Activated naive CD4-positive, alpha-beta T cell treated with anti-CD3 and anti-CD28 coated beads, Interleukin-2, amount 50 U/mL, for 24 hours (primary cell): Measurements from ENCODE around the gene EPN1.

ENCODE experiments used
- H3K27ac Mint-ChIP-seq: one replicate; pipeline ENCODE4 v1.8.0; 2021; ENCODE audit warnings: mild to moderate bottlenecking, mixed read lengths
- H3K27me3 Mint-ChIP-seq: one replicate; pipeline ENCODE4 v1.8.0; 2021; ENCODE audit warnings: mixed read lengths
- H3K36me3 Mint-ChIP-seq: one replicate; pipeline ENCODE4 v1.8.0; 2021; ENCODE audit warnings: mixed read lengths
- H3K4me1 Mint-ChIP-seq: one replicate; pipeline ENCODE4 v1.8.0; 2021; ENCODE audit warnings: mixed read lengths
- H3K4me3 Mint-ChIP-seq: one replicate; pipeline ENCODE4 v1.8.0; 2021; ENCODE audit warnings: mild to moderate bottlenecking, mixed read lengths
- H3K9me3 Mint-ChIP-seq: one replicate; pipeline ENCODE4 v1.8.0; 2021; ENCODE audit warnings: mixed read lengths

EPN1 gene

DNA sequence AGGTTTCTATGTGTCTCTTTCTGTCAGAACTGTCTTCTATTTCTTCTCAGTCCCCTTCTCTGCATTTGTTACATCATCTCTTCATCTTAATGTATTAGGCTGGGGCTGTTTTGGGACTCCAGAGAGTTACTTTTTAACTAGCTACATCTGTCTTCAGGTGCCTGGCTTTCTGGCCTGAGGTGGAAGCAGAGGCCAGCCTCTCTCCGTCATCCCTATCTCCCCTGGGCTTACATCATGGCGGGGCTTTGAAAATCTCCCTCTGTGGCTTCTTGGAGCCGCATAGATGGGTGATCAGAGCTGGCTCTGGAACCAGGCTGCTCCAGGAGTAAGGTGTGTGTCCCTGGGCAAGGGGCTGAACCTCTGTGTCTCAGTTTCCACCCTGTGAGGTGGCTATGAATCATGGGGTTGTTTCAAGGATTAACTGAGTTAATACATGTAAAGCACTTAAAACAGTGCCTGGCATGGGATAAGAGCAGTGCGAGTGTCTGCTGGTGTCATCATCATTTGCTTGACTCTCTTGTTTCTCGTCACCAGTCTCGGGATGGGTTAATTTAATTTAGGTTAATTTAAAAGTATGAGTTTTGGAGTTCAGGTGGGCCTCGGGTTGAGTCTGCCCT lies 2.0 kb downstream of the EPN1 start:
- peaks cover 69% of the 10 kb centered on the region for H3K4me1 Mint-ChIP-seq

GRCh38 chr19:55677572-55678028 lies 2.6 kb downstream of the EPN1 start:
- H3K27me3 Mint-ChIP-seq = no peaks in the 10 kb centered on the region
- H3K9me3 Mint-ChIP-seq = no peaks in the 10 kb centered on the region
- peaks cover 10% of the 10 kb centered on the region for H3K36me3 Mint-ChIP-seq
- H3K4me3 Mint-ChIP-seq = peak overlapping the region; percentile 54
- peak overlapping the region; percentile 26 for H3K27ac Mint-ChIP-seq
- H3K4me1 Mint-ChIP-seq = peaks cover 66% of the 10 kb centered on the region

More for the DNA sequence above, 2.0 kb downstream of the EPN1 start:
- Mint-ChIP-seq H3K27me3 (no peaks in the 10 kb centered on the region), H3K27ac (no peak overlapping the region), H3K36me3 (peaks cover 10% of the 10 kb centered on the region), H3K9me3 (no peaks in the 10 kb centered on the region), H3K4me3 (peak overlapping the region; percentile 100)

- Mint-ChIP-seq H3K9me3 (no peaks in the 10 kb centered on the region), H3K4me3 (no peak overlapping the region), H3K27ac (no peak overlapping the region), H3K4me1 (peaks cover 64% of the 10 kb centered on the region), H3K27me3 (no peaks in the 10 kb centered on the region), H3K36me3 (peaks cover 10% of the 10 kb centered on the region)
These were observed 3.2 kb downstream of the EPN1 start for GRCh38 chr19:55678121-55678671.

- H3K9me3 Mint-ChIP-seq = no peaks in the 10 kb centered on the region
- peaks cover 6% of the 10 kb centered on the region for H3K36me3 Mint-ChIP-seq
- no peaks in the 10 kb centered on the region for H3K27me3 Mint-ChIP-seq
- no peak overlapping the region for H3K27ac Mint-ChIP-seq
- H3K4me3 Mint-ChIP-seq = no peak overlapping the region
- H3K4me1 Mint-ChIP-seq = peaks cover 62% of the 10 kb centered on the region
These were observed 4.6 kb downstream of the EPN1 start for GRCh38 chr19:55679343-55680257.

GRCh38 chr19:55680339-55681130 lies 5.5 kb downstream of the EPN1 start:
- no peak overlapping the region for H3K27ac Mint-ChIP-seq
- H3K4me1 Mint-ChIP-seq = peaks cover 62% of the 10 kb centered on the region
- H3K4me3 Mint-ChIP-seq = no peak overlapping the region
- H3K36me3 Mint-ChIP-seq = peaks cover 3% of the 10 kb centered on the region
- no peaks in the 10 kb centered on the region for H3K27me3 Mint-ChIP-seq
- no peaks in the 10 kb centered on the region for H3K9me3 Mint-ChIP-seq

DNA sequence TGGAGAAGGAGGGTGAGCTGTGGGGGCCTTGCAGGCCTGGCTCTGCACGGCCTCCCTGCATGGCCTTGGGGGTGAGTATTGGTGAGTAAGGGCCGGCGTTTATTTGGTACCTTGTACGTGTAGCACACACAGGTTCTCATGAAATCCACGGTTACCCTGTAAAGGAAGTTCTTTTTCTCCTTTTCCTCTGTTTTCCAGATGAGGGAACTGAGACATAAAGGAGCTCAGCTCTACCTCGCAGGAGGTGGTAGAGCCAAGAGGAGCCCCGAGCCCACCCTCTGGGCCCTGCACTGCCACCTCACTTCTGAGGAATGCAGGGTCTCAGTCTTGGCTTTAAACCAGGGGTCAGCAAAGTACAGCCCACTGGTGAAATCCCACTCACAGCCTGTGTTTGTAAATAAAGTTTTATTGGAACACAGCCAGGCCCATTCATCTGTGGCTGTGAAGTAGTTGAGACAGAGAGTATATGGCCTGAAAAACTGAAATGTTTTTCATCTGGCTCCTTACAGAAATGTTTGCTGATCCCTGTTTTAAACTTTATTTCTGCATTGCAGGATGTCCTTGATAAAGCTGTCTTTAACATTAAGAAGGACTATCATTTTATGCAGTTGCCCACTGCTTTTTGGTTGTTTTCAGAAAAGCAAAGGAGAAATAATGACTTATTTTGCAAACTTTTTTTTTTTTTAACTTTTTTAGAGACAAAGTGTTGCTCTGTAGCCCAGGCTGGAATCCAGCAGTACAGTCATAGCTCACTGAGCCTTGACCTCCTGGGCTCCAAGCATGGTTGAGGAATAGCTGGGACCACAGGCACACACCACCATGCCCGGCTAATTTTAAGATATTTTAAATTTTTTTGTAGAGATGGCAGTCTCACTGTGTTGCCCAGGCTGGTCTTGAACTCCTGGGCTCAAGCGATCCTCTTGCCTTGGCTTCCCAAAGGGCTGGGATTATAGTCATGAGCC lies 6.4 kb downstream of the EPN1 start:
- peaks cover 53% of the 10 kb centered on the region for H3K4me1 Mint-ChIP-seq
- no peak overlapping the region for H3K4me3 Mint-ChIP-seq
- peaks cover 3% of the 10 kb centered on the region for H3K36me3 Mint-ChIP-seq
- H3K9me3 Mint-ChIP-seq = no peaks in the 10 kb centered on the region
- H3K27me3 Mint-ChIP-seq = no peaks in the 10 kb centered on the region
- H3K27ac Mint-ChIP-seq = no peak overlapping the region

- H3K9me3 Mint-ChIP-seq = no peaks in the 10 kb centered on the region
- no peaks in the 10 kb centered on the region for H3K27me3 Mint-ChIP-seq
- peaks cover 31% of the 10 kb centered on the region for H3K4me1 Mint-ChIP-seq
- no peak overlapping the region for H3K4me3 Mint-ChIP-seq
- H3K36me3 Mint-ChIP-seq = peaks cover 3% of the 10 kb centered on the region
- no peak overlapping the region for H3K27ac Mint-ChIP-seq
These were observed 8.6 kb downstream of the EPN1 start for GRCh38 chr19:55683449-55684261.

DNA sequence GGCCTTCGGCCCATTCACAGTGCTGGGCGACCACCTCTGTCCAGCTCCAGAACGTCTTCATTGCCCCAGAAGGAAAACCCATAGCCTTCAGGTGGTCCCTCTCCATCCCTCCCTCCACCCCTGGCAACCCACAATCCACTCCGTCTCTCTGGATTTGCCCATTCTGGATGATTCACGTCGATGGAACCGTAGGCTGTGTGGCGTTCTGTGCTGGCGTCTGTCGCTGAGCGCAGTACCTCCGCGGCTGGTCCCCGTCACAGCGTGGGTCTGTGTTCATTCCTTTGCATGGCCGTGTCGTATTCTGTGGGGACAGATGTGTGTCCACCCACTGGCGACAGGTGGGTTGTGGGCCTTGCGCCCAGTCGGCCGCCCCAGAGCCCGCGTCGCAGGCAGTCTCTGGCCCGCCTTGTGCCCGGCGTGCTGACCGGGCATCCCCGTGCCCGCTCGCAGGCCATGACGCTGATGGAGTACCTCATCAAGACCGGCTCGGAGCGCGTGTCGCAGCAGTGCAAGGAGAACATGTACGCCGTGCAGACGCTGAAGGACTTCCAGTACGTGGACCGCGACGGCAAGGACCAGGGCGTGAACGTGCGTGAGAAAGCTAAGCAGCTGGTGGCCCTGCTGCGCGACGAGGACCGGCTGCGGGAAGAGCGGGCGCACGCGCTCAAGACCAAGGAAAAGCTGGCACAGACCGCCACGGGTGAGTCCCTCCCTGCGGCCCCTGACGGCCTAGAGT lies 10.1 kb downstream of the EPN1 start:
- Mint-ChIP-seq H3K4me3 (no peak overlapping the region), H3K4me1 (peaks cover 18% of the 10 kb centered on the region), H3K36me3 (no peaks in the 10 kb centered on the region), H3K27ac (no peak overlapping the region), H3K9me3 (no peaks in the 10 kb centered on the region), H3K27me3 (no peaks in the 10 kb centered on the region)

GRCh38 chr19:55685776-55686175 lies 10.8 kb downstream of the EPN1 start:
- Mint-ChIP-seq H3K27ac (no peak overlapping the region), H3K36me3 (no peaks in the 10 kb centered on the region), H3K4me1 (peaks cover 11% of the 10 kb centered on the region), H3K27me3 (no peaks in the 10 kb centered on the region), H3K4me3 (no peak overlapping the region), H3K9me3 (no peaks in the 10 kb centered on the region)

- peaks cover 11% of the 10 kb centered on the region for H3K4me1 Mint-ChIP-seq
- no peaks in the 10 kb centered on the region for H3K27me3 Mint-ChIP-seq
- H3K9me3 Mint-ChIP-seq = no peaks in the 10 kb centered on the region
- H3K36me3 Mint-ChIP-seq = no peaks in the 10 kb centered on the region
- no peak overlapping the region for H3K27ac Mint-ChIP-seq
- no peak overlapping the region for H3K4me3 Mint-ChIP-seq
These were observed 11.5 kb downstream of the EPN1 start for GRCh38 chr19:55686311-55687050.

DNA sequence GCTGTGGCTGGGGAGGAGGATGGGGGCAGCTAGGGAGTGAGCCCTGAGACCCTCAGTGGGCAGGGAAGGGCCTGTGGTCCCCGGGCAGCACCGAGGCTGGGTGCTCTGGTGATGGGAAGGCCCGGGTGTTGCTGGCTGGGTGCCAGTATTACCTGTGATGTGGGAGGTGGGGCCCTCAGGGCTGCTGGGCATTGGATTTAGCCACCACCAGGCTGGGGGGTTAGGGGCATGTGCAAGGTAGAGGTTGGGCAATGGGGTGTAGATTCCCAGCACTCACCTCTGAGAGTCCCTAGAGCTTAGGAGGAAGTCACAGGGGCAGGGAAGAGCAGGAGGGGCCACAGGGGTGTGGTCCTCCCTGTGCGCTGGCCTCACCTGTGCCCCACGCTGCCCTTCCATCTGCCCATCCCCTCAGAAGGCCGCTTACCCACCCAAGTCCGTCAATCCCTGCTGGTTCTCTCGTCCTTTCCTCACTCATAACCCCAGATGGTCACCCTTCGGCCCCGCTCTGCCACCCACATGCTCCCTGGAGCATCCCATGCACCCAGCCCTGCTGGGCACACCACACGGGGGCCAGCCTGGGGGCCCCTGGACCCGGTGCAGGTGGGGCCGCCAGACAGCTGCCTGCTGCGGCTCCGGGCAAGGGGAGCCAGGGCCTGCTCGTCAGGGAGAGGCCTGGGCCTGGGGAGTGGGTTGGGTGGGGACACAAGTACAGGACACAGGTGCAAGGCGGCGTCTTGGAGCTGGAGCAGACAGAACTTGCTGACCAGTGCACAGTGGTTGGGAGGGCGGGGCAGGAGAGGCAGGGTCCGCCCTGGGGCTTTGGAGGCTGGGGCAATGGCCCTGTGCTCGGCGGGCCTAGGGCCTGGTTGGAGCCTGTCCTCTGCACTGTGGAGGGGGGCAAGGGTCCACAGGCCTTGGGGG lies 12.5 kb downstream of the EPN1 start:
- peaks cover 11% of the 10 kb centered on the region for H3K4me1 Mint-ChIP-seq

More for the DNA sequence above, 12.5 kb downstream of the EPN1 start:
- Mint-ChIP-seq H3K9me3 (no peaks in the 10 kb centered on the region), H3K27ac (no peak overlapping the region), H3K27me3 (no peaks in the 10 kb centered on the region), H3K36me3 (no peaks in the 10 kb centered on the region), H3K4me3 (no peak overlapping the region)
